GM12892 (cell line): ENCODE data around the gene TMEM260.

Experiments used
- POLR2A ChIP-seq: IDR thresholded peaks from 2 replicates; pipeline ENCODE4 v1.6.1; 2011; ENCODE audit warnings: low read depth, low read length, control low read depth
- TAF1 ChIP-seq: IDR thresholded peaks from 2 replicates; pipeline ENCODE4 v1.6.1; 2011; ENCODE audit warnings: low read depth, mild to moderate bottlenecking, control low read depth, low read length, borderline replicate concordance

GRCh38 chr14:56687123-56687522 is 107.5 kb downstream of the TMEM260 start:
- TF ChIP-seq POLR2A (no peak), TAF1 (no peak)
